IMR-90 (cell line): ENCODE measurements around the gene PSMC4. TPM values are rescaled to one million over a fixed set of nuclear protein-coding genes. Genes with fewer than 3 reads are reported as not detected.

Experiments used
- ATAC-seq: fragments of 200-7000 bp; cut with Tn5 transposase; 2 replicates; pipeline ENCODE4 v1.9.1; 2020; ENCODE audit warnings: low read depth, mild to moderate bottlenecking, moderate library complexity
- BruUV-seq: library from RNA; stranded (reverse); fragments of 400-500 nt; replicated peaks from 2 replicates; lab custom pipeline; 2021; lab: Mats Ljungman, UMichigan
- CTCF ChIA-PET: fragments of 300-600 bp; formaldehyde crosslinking; extraction: SDS; loops from one replicate; lab custom pipeline; 2021; ENCODE audit warnings: antibody characterized with exemption; lab: Yijun Ruan, JAX
- POLR2A ChIA-PET: fragments of 300-600 bp; sonication (Branson Sonifier 250); formaldehyde crosslinking; loops from one replicate; lab custom pipeline; 2022; ENCODE audit warnings: antibody characterized with exemption; ENCODE audit not compliant: unreplicated experiment; lab: Charles Lee
- DNase-seq: peaks from one replicate; pipeline ENCODE4 v3.0.0; 2013
- H2AFZ ChIP-seq: replicated peaks from 2 replicates; pipeline ENCODE3; 2013; ENCODE audit warnings: low read length, mild to moderate bottlenecking; ENCODE audit not compliant: poor library complexity
- H2AK5ac ChIP-seq: 2 replicates; pipeline ENCODE4 v1.6.1; 2013; ENCODE audit warnings: low read depth, low read length, inconsistent platforms
- H2AK9ac ChIP-seq: replicated peaks from 2 replicates; pipeline ENCODE3; 2013; ENCODE audit warnings: mild to moderate bottlenecking, low read depth, low read length, moderate library complexity; ENCODE audit not compliant: poor library complexity
- H2BK120ac ChIP-seq: 2 replicates; pipeline ENCODE4 v1.6.1; 2013; ENCODE audit warnings: low read depth, low read length, inconsistent platforms
- H2BK15ac ChIP-seq: 3 replicates; pipeline ENCODE4 v1.6.1; 2013; ENCODE audit warnings: low read depth, low read length, inconsistent platforms
- H2BK20ac ChIP-seq: 2 replicates; pipeline ENCODE4 v1.6.1; 2013; ENCODE audit warnings: low read depth, mild to moderate bottlenecking, inconsistent platforms, low read length, moderate library complexity
- H2BK5ac ChIP-seq: 2 replicates; pipeline ENCODE4 v1.6.1; 2013; ENCODE audit warnings: mild to moderate bottlenecking, low read depth, low read length, inconsistent platforms; ENCODE audit not compliant: poor library complexity, severe bottlenecking
- H3K14ac ChIP-seq: replicated peaks from 2 replicates; pipeline ENCODE4 v1.6.1; 2013; ENCODE audit warnings: low read depth, low read length, inconsistent platforms
- H3K18ac ChIP-seq: 2 replicates; pipeline ENCODE4 v1.6.1; 2013; ENCODE audit warnings: low read depth, low read length, control low read depth
- H3K23ac ChIP-seq: 2 replicates; pipeline ENCODE4 v1.6.1; 2013; ENCODE audit warnings: low read depth, low read length, inconsistent platforms
- H3K27ac ChIP-seq: 2 replicates; pipeline ENCODE4 v1.5.1; 2013; ENCODE audit warnings: mild to moderate bottlenecking, control low read depth, low read length; ENCODE audit not compliant: insufficient read depth
- H3K27me3 ChIP-seq: 2 replicates; pipeline ENCODE4 v1.6.1; 2013; ENCODE audit warnings: low read length; ENCODE audit not compliant: control insufficient read depth, insufficient read depth
- H3K36me3 ChIP-seq: 2 replicates; pipeline ENCODE4 v1.6.1; 2013; ENCODE audit warnings: low read length, mixed read lengths; ENCODE audit not compliant: control insufficient read depth, insufficient read depth
- H3K4ac ChIP-seq: 2 replicates; pipeline ENCODE4 v1.6.1; 2013; ENCODE audit warnings: low read depth, low read length, inconsistent platforms
- H3K4me1 ChIP-seq: 2 replicates; pipeline ENCODE4 v1.6.1; 2013; ENCODE audit warnings: low read length, mixed read lengths; ENCODE audit not compliant: control insufficient read depth, insufficient read depth
- H3K4me2 ChIP-seq: 2 replicates; pipeline ENCODE4 v1.6.1; 2013; ENCODE audit warnings: low read depth, mild to moderate bottlenecking, control low read depth, low read length, moderate library complexity
- H3K4me3 ChIP-seq: 2 replicates; pipeline ENCODE4 v1.5.1; 2013; ENCODE audit warnings: low read depth, mild to moderate bottlenecking, control low read depth, low read length, moderate library complexity; ENCODE audit not compliant: insufficient read depth
- H3K56ac ChIP-seq: 2 replicates; pipeline ENCODE4 v1.6.1; 2013; ENCODE audit warnings: low read length, inconsistent platforms; ENCODE audit not compliant: insufficient read depth; ENCODE audit errors: extremely low read depth
- H3K79me1 ChIP-seq, 2 experiments: 2 replicates each; pipeline ENCODE4 v1.6.1; 2013; ENCODE audit warnings: low read length in 2 of 2, inconsistent platforms in 1 of 2, low read depth in 1 of 2
- H3K9ac ChIP-seq: 2 replicates; pipeline ENCODE4 v1.6.1; 2013; ENCODE audit warnings: low read depth, low read length, control low read depth
- H3K9me1 ChIP-seq: 2 replicates; pipeline ENCODE4 v1.6.1; 2013; ENCODE audit warnings: low read length, inconsistent platforms; ENCODE audit not compliant: insufficient read depth
- H3K9me3 ChIP-seq: 2 replicates; pipeline ENCODE4 v1.6.1; 2013; ENCODE audit warnings: low read length; ENCODE audit not compliant: control insufficient read depth, insufficient read depth
- H4K20me1 ChIP-seq: 2 replicates; pipeline ENCODE4 v1.6.1; 2013; ENCODE audit warnings: low read length, inconsistent platforms; ENCODE audit not compliant: insufficient read depth
- H4K5ac ChIP-seq: 2 replicates; pipeline ENCODE4 v1.6.1; 2013; ENCODE audit warnings: mild to moderate bottlenecking, low read depth, low read length, control low read depth
- H4K8ac ChIP-seq, 2 experiments: 2 replicates each; pipeline ENCODE4 v1.6.1; 2013; ENCODE audit warnings: low read depth in 2 of 2, low read length in 2 of 2, control low read depth in 1 of 2, inconsistent platforms in 1 of 2
- H4K91ac ChIP-seq: 2 replicates; pipeline ENCODE4 v1.6.1; 2013; ENCODE audit warnings: low read depth, low read length, inconsistent platforms; ENCODE audit not compliant: insufficient read depth
- CEBPB ChIP-seq: IDR thresholded peaks from 2 replicates; pipeline ENCODE4 v1.6.1; 2012; ENCODE audit warnings: low read depth, low read length, improper control_type of control experiment
- CHD1 ChIP-seq: IDR thresholded peaks from 2 replicates; pipeline ENCODE4 v1.6.1; 2012; ENCODE audit warnings: low read depth, low read length, improper control_type of control experiment
- CTCF ChIP-seq: conservative IDR thresholded peaks from 2 replicates; pipeline ENCODE4 v1.5.1; 2012; ENCODE audit warnings: mild to moderate bottlenecking, low read depth, low read length, improper control_type of control experiment
- ELK1 ChIP-seq: fragments of 150-350 bp; IDR thresholded peaks from 2 replicates; pipeline ENCODE4 v1.6.1; 2016; ENCODE audit warnings: low read depth, mild to moderate bottlenecking, low read length, moderate library complexity, borderline replicate concordance
- MAFK ChIP-seq: IDR thresholded peaks from 2 replicates; pipeline ENCODE4 v1.6.1; 2012; ENCODE audit warnings: low read depth, low read length, improper control_type of control experiment
- MAZ ChIP-seq: IDR thresholded peaks from 2 replicates; pipeline ENCODE4 v1.6.1; 2012; ENCODE audit warnings: low read depth, mild to moderate bottlenecking, low read length, improper control_type of control experiment, moderate library complexity, borderline replicate concordance
- MXI1 ChIP-seq: IDR thresholded peaks from 2 replicates; pipeline ENCODE4 v1.6.1; 2012; ENCODE audit warnings: low read depth, mild to moderate bottlenecking, low read length, moderate library complexity, borderline replicate concordance
- POLR2A ChIP-seq: IDR thresholded peaks from 2 replicates; pipeline ENCODE4 v1.6.1; 2012; ENCODE audit warnings: mild to moderate bottlenecking, low read depth, low read length
- RCOR1 ChIP-seq: IDR thresholded peaks from 2 replicates; pipeline ENCODE4 v1.6.1; 2012; ENCODE audit warnings: mild to moderate bottlenecking, low read length, improper control_type of control experiment; ENCODE audit not compliant: insufficient replicate concordance
- RFX5 ChIP-seq: IDR thresholded peaks from 2 replicates; pipeline ENCODE4 v1.8.0; 2012; ENCODE audit warnings: low read depth, mild to moderate bottlenecking, low read length, moderate library complexity
- WGBS, 2 experiments: methylation state at CpG; one replicate each; pipeline versions ENCODE4 v1.1.5 to v1.1.7; 2013; ENCODE audit warnings: missing lambda C conversion rate in 2 of 2; ENCODE audit not compliant: insufficient read length in 1 of 2; ENCODE audit errors: extremely low coverage in 2 of 2; 5-methylcytosine and 5-hydroxymethylcytosine counted together
- dilution Hi-C: fragments of 300-500 bp; cut with HindIII; formaldehyde crosslinking; loops from one replicate; pipeline ENCODE4 v1.14.3; 2018; ENCODE audit warnings: low sequenced_read_pairs; ENCODE audit not compliant: unreplicated experiment
- in situ Hi-C: fragments of 300-500 bp; cut with MboI; formaldehyde crosslinking; loops from 3 replicates; pipeline ENCODE4 v1.14.3; 2019; ENCODE audit warnings: low sequenced_read_pairs, inconsistent platforms, mixed read lengths
- intact Hi-C: fragments of 100-400 bp; cut with micrococcal nuclease; formaldehyde crosslinking; loops from 2 replicates; pipeline ENCODE4 v1.10.0; 2022
- polyA plus RNA-seq, 3 experiments: library from polyadenylated mRNA; depleted of rRNA; stranded (reverse); fragments of >200 nt; gene quantifications; 2 replicates each; pipeline ENCODE4 v1.2.3, GENCODE V29; 2012; ENCODE audit warnings: low replicate concordance in 1 of 3
- total RNA-seq: library from RNA; depleted of rRNA; stranded (reverse); fragments of >200 nt; gene quantifications from 2 replicates; pipeline ENCODE4 v1.2.3, GENCODE V29; 2012

The PSMC4 gene
- total and polyA plus RNA-seq, 2 of the 4 experiments (the other 2 are of a cell fraction) = 148 to 216 TPM

- Histone ChIP-seq H2AK5ac (no peak overlapping the region), H3K14ac (no peak overlapping the region), H4K91ac (no peak overlapping the region), H2BK15ac (no peak overlapping the region), H3K9ac (no peak overlapping the region), H3K23ac (no peak overlapping the region), H4K20me1 (no peaks in the 10 kb centered on the region), H2BK5ac (no peak overlapping the region), H3K9me1 (no peaks in the 10 kb centered on the region), H3K9me3 (no peaks in the 10 kb centered on the region), H3K36me3 (no peaks in the 10 kb centered on the region), H4K5ac (no peak overlapping the region), H3K4ac (no peak overlapping the region), H2AK9ac (no peak overlapping the region), H3K4me3 (no peak overlapping the region), H2BK20ac (no peak overlapping the region), H3K56ac (no peak overlapping the region), H3K4me1 (no peaks in the 10 kb centered on the region), H2AFZ (no peak overlapping the region), H4K8ac (no peak overlapping the region), H3K79me1 (no peaks in the 10 kb centered on the region), H3K27me3 (no peaks in the 10 kb centered on the region), H3K27ac (no peak overlapping the region), H3K4me2 (no peak overlapping the region), H2BK120ac (no peak overlapping the region), H3K18ac (no peak overlapping the region)
- in situ Hi-C loops = no loop called here
- ChIA-PET POLR2A (no interaction called here), CTCF (interaction anchor here (0.6 kb wide), 1 partner anchor 98 kb away, joined by 3 read pairs; no protein-coding TSS in a partner anchor)
- TF ChIP-seq MXI1 (no peak), CTCF (no peak), POLR2A (no peak), RCOR1 (no peak), ELK1 (no peak), MAFK (no peak), RFX5 (no peak), CEBPB (no peak), MAZ (no peak), CHD1 (no peak)
- no CpG with 5 or more reads among the region's 4 CpGs for WGBS, 2 experiments
- DNase-seq (no peak), ATAC-seq (no peak)
- dilution Hi-C loops = no loop called here
- no TSS peak for BruUV-seq
- intact Hi-C loops = no loop called here
These were observed 28.6 kb upstream of the PSMC4 start for GRCh38 chr19:39942366-39942730.
